Panc1 (cell line): ENCODE measurements around the gene SIM2.

Source experiments
- POLR2AphosphoS5 ChIP-seq: IDR thresholded peaks from 2 replicates; pipeline ENCODE4 v1.6.1; 2012; ENCODE audit warnings: mild to moderate bottlenecking, low read depth, low read length, moderate library complexity
- TCF7L2 ChIP-seq: IDR thresholded peaks from 2 replicates; pipeline ENCODE4 v1.6.1; 2011; ENCODE audit warnings: mild to moderate bottlenecking, low read depth, low read length, inconsistent platforms
- TF ChIP-seq, protein P1 (sequence below): fragments of 450-650 bp; IDR thresholded peaks from 2 replicates; pipeline ENCODE4 v1.5.1; 2017; ENCODE audit warnings: mild to moderate bottlenecking

- TF ChIP-seq, protein P1, sequence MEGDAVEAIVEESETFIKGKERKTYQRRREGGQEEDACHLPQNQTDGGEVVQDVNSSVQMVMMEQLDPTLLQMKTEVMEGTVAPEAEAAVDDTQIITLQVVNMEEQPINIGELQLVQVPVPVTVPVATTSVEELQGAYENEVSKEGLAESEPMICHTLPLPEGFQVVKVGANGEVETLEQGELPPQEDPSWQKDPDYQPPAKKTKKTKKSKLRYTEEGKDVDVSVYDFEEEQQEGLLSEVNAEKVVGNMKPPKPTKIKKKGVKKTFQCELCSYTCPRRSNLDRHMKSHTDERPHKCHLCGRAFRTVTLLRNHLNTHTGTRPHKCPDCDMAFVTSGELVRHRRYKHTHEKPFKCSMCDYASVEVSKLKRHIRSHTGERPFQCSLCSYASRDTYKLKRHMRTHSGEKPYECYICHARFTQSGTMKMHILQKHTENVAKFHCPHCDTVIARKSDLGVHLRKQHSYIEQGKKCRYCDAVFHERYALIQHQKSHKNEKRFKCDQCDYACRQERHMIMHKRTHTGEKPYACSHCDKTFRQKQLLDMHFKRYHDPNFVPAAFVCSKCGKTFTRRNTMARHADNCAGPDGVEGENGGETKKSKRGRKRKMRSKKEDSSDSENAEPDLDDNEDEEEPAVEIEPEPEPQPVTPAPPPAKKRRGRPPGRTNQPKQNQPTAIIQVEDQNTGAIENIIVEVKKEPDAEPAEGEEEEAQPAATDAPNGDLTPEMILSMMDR, result no peak
- TF ChIP-seq POLR2AphosphoS5, result no peak
- TF ChIP-seq TCF7L2, result no peak
These were observed 93.6 kb downstream of the SIM2 start for GRCh38 chr21:36792505-36792967.
